A673 (cell line): ENCODE measurements around the gene RTP4.

Source experiments
- EZH2 ChIP-seq: fragments of 200-600 bp; sonication (generic); IDR thresholded peaks from 2 replicates; pipeline ENCODE4 v1.6.1; 2017; ENCODE audit warnings: borderline replicate concordance, low read depth, mild to moderate bottlenecking, mixed read lengths, antibody characterized with exemption, low read length; ENCODE audit not compliant: poor library complexity, severe bottlenecking
- TF ChIP-seq, protein P1 (sequence below): fragments of 300-800, 200-600 bp; sonication (generic); conservative IDR thresholded peaks from 2 replicates; pipeline ENCODE4 v1.5.1; 2017; ENCODE audit warnings: low read depth, mild to moderate bottlenecking, antibody characterized with exemption, low read length, moderate library complexity, mixed read lengths

DNA sequence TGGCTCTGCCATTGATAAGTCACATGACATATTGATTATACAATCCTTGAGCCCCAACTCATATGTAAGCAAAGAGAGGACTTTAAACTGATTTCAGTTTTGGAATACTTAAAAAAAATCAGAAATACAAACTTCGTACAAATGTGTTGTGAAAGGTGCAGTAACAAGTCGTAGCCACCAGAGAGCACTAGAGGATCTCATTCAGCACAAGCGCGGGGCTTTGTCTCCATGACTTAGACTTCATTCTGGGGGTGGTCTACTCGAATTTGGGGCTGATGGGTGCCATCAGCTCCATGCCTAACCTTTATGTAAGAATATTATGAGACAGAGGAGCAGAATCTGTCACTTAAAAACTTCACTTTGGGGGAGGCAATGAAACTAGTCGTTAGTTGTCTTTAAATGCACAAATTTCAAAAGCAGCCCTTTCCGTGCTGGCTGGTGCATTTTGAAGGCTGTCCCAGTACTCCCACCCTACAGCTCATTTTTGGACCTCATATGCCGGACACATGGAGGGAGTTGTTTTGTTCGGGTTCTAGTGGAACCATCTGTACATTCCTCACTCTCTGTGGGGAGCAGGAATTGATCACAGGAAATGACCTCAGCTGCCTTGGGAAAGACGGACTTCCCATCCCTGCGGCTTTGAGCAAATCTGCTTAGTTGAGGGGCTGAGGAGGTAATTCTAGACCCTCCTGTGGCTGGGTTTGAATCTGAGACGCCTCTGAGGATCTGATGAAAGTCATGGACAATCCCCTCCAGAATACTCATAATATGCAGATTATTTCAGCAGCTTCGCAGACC is 49.2 kb upstream of the RTP4 start:
- TF ChIP-seq, protein P1, sequence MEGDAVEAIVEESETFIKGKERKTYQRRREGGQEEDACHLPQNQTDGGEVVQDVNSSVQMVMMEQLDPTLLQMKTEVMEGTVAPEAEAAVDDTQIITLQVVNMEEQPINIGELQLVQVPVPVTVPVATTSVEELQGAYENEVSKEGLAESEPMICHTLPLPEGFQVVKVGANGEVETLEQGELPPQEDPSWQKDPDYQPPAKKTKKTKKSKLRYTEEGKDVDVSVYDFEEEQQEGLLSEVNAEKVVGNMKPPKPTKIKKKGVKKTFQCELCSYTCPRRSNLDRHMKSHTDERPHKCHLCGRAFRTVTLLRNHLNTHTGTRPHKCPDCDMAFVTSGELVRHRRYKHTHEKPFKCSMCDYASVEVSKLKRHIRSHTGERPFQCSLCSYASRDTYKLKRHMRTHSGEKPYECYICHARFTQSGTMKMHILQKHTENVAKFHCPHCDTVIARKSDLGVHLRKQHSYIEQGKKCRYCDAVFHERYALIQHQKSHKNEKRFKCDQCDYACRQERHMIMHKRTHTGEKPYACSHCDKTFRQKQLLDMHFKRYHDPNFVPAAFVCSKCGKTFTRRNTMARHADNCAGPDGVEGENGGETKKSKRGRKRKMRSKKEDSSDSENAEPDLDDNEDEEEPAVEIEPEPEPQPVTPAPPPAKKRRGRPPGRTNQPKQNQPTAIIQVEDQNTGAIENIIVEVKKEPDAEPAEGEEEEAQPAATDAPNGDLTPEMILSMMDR, result peak; percentile 89
- TF ChIP-seq EZH2, result no peak
